ENCODE results near the gene TAOK2. TPM values are rescaled to one million over a fixed set of nuclear protein-coding genes. Genes with fewer than 3 reads are reported as not detected.

The TAOK2 gene
- 36.9 and 38.3 TPM in 2 replicates for total RNA-seq

DNA sequence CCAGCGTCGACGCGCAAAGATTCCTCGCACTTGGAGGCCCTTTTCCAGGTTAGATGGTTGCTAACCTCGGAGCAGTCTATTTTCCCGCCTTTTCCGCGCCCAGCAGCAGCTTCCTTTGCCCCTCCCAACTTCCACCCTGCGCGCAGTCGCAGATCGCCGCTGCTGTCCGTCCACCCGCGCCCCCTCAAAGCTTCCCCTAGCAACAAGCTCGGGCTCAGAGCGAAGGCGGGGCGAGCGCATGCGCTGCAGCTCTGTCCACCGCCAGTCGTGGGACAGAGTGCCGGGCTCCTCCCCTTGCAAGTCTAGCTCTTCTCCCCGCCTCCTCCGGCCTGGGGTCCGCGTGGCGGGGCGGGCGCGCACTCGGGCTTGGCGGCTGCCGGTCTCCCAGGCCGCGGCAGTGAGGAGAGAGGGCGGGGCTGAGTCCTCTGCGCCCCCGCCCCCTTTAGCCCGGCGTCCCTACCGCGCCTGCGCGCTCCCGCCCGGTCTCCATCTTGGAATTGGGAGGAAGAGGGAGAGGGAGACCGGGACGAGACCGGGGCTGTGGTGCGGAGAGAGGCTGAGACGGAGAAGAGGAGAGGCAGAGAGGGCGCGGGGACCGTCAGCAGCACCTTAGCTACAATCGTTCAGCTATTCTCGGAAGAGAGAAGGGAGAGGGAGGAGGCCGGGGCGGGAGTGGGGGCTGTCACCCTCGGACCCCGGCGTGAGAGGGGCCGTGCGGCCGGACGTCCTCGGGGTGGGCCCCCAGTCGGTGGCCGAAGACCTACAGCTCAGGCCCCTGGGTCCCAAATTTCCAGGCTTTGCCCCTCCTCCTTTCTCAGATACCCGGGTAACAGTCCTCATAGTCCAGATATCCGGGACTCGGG, at the start of gene TAOK2:
Gene TAOK2, plus strand, starts transcription at position 485 of the 863 bp plus-strand sequence. CDS start 3,905 bp downstream, outside the sequence.

DNA sequence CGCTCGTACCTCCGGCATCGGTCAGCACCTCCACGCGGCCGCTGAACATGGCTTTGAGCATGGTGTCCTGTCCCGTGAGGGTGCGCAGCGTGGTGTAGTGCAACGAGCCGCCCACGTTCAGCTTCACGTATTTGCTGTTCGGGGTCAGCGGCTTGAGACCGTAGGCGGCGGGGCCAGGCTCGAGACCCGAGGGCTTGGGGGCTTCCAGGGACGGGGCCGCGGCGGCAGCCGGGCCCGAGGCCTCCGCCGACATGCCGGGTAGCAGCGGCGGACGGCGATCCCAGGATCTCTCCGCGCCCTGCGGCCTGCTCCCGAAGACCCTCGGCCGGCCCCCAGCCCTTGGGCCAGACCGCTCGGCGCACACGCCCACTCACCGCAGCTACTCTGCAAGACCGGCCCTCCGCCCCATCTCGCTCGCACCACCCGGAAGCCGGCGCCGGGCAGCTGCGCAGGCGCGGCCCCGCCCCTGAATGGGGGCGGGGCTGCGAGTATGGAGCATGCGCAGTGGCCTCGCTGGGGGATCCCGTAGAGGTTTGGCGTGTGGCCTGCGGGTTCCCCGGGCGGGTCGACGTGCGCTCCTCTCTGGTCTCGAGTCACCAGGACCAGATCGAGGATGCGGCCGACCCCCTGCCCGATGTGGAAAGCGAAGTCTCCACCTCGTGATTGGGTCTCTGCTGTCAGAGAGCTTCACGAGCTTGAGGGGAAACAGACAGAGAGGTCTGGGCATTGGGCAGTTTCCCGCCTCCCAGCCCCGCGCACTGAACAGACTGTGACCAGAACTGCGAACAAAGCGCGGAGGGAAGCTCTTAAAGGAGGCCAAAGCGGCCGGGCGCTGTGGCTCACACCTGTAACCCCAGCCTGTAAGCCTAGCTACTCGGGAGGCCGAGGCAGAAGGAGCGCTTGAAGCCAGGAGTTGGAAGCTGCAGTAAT, 47.6 kb upstream of the TAOK2 start, which contains the start of gene KCTD13:
Gene KCTD13, minus strand, starts transcription at position 446 of the 930 bp plus-strand sequence. Its CDS starts 193 bp downstream, at position 253.

DNA sequence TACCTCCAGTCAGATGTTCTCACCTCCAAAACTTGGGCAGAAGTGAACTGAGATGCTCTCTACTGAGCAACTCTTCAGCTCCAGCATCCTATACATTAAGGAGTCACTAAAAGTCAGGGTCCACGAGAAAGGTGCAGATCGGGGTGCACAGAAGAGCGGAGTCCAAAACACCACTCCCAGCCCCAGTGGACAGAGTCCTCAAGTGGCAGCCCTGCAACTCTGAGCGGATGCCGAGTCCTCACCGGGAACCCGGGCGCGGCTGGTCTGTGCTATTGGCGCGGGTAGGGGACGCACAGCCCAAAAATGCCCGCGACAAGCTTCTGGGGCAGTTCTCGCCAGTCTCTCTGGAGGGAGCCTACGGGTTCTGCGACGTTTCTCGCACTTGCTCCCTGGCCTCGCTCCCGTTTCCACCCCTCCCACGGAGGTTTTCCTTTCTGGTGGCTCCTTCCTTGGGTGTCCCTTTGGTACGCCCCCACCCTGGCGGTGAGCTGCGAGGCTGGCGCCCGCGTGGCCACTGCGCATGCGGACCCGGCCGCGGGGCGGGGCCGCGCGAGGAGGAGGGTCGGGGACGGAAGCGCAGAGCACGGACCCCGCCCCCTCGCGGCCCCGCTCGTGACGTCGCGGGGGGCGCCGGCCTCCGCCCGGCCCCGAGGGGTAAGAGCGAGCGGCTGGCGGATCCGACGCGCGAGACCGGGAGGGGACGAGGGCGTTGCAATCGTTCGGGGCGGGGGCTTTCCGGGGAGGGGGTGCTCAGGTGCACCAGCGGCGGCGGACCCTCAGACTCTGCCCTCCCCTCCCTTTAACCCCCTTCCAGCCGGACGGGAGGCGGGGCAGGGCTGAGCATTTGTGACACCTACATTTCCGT, 12.0 kb upstream of the TAOK2 start, which contains the start of gene TMEM219:
Gene TMEM219, plus strand, starts transcription at position 601 of the 865 bp plus-strand sequence. CDS start 1,065 bp downstream, outside the sequence.

DNA sequence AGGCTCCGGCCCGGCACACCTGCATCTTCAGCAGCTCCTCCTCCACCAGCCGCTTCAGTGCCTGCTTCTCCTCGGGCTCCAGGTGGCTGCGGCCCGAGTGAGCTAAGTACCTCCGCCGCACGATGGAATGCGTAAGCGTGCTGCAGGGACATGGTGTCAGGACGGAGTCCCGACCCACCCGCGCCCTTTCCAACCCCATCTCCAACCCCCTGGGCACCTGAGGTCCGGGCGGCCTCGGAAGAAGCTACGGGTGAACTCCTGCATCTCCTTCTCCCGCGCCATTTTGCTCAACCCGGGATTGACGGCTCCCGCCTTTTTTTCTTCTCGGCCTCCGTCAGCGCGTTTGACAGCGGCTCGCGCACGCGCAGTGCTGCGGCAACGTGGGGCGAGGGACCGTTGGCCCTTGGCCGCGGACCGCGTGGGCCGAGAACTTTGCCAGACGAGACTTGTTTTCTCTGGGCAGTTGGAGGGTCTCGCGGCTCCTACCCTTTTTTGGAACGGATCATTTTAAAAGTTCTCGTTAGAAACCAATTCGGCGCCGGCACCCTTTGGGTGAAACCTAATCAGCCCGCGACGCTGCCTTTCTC, 21.7 kb downstream of the TAOK2 start, which contains the start of gene HIRIP3:
Gene HIRIP3, minus strand, starts transcription at position 294 of the 587 bp plus-strand sequence. Its CDS starts 12 bp downstream, at position 282.

DNA sequence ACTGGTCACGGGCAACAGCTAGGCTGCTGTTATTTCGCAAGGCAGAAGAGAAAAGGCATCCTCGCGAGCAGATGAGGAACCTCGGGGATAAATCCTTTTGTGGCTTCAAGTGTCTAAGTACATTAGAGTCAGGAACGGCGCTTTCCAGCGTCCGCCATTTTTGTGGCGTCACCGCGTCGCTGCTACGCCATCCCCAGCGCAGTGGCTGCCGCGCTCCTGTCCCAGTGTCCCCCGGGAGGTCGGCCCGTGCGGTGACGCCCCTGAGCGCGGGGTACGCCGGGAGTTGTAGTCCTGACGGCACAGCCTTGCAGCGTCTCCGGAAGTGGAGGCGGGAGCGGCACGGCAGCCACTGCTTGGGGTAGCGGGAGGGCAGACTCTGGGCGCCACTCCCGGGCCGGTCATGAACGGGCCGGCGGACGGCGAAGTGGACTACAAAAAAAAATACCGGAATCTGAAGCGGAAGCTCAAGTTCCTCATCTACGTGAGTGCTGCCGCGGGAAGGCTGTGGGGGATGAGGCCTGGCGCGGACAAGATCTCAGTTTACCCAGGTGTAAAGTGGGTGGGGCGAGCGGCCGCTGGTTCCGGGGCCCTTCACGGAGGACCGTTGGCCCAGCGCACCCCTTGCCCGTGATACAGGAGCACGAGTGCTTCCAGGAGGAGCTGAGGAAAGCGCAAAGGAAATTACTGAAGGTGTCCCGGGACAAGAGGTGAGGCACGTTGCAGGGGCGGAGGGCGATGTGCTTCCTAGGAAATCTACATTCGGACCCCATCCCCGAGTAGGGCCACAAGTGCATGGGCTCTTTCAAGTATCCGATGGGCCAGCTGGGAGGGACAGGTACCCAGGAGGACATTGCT, 22.5 kb downstream of the TAOK2 start, which contains the start of gene INO80E:
Gene INO80E, plus strand, starts transcription at position 331 of the 855 bp plus-strand sequence. Its CDS starts 70 bp downstream, at position 401.

DNA sequence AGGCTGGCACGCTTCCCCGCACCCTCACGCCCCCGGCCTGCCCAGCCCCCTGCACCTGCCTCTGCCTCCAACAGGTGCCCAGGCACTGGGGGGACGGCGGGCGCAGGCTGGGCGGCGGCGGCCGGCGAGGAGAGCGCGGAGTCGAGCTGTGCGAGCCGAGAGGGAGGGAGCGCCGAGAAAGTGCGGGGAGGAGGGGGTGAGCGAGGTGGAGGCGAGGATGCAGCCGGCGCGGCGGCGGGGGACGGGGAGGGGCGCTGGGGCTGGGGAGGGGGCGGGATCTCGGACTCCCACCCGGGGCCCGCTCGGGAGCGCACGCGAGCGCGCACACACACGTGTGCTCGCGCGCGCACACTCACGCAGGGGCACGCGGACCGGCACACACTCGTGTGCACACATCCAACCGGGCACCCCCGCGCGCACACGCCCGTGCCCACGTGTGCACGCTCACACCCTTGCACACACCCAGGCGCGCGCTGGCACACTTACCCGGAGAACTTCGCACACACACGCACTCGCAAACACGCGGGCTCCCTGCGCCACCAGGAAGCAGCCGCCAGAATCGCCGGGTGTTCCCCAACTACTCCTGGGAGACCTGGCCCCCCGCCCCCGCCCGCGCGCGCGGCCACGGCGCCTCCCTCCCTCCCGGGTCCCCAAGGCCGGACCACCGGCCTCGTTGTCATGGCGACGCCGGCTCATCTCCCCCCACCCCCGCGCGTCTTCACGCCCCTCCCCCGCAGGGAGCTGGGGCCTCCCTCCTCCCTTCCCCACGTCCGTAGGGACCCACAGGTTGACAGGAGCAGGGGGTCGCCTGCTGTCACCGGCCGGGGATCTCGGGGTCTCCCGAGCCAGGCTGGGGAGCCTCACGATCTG, 37.4 kb downstream of the TAOK2 start, which contains the start of gene DOC2A:
Gene DOC2A, minus strand, starts transcription at position 184 of the 870 bp plus-strand sequence. CDS start 805 bp downstream, outside the sequence.

DNA sequence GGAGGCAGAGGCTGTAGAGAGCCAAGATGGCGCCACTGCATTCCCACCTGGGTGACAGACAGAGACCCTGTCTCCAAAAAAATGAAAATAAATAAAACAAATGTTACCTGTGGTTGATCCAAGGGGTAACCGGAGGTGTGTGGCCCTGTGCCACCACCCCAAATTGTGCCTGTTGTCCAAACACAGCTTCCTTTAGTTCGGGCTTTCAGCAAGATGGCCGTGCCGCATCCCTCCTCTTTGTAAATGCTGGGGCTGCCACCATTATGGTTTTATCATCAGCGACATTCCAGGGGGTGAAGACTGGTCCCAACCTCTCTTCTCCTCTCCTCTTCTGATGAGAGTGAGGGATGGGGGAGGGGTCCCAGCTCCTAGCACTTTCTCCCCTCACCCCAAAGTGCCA, 49.2 kb downstream of the TAOK2 start, which contains the start of gene C16orf92:
Gene C16orf92, plus strand, starts transcription at position 312 of the 400 bp plus-strand sequence. CDS start 143 bp downstream, outside the sequence.

DNA sequence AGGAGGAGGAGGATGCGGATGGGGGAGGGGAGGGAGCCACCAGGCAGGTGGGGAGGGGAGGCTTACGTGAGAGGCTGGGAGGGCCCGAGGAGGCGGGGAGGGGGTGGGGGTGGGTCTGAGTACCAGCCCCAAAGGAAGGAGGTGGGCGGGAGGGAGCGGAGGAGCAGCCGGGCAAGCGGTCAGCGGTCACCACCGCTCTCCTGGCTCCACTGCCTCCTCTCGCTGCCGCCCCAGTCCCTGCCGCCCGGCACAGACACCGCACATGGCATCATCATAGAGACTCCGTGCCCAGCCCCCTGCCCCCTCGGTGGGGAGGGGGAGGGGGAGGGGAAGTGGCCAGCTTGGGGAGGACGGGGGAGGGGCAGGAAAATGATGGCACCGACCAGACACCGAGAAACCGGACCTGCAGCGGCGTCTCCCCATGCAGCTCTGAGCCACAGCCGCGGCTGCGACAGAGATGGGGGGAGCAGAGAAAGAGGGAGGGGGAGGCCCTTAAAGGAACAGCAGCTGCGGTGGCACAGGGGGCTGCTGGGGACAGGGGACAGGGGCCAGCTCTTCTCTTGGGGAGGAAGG, 57.3 kb downstream of the TAOK2 start, which contains the start of gene TLCD3B:
Gene TLCD3B, minus strand, starts transcription at position 431 of the 573 bp plus-strand sequence. CDS start 744 bp downstream, outside the sequence.

Other genes starting within 250 kb of the TAOK2 start
- gene C16orf54, start 227.9 kb upstream of the TAOK2 start, total RNA-seq, result not detected in 2 replicates
- not detected in 2 replicates for gene ZG16, start 195.6 kb upstream of the TAOK2 start, total RNA-seq
- 64.2 and 82.5 TPM in 2 replicates for gene KIF22, start 183.1 kb upstream of the TAOK2 start, total RNA-seq
- 161 and 174 TPM in 2 replicates for gene MAZ, start 167.3 kb upstream of the TAOK2 start, total RNA-seq
- not detected in 2 replicates for gene PRRT2, start 161.7 kb upstream of the TAOK2 start, total RNA-seq
- 32.1 and 32.6 TPM in 2 replicates for gene PAGR1, start 157.7 kb upstream of the TAOK2 start, total RNA-seq
- gene MVP, start 153.4 kb upstream of the TAOK2 start, total RNA-seq, result 367 and 369 TPM in 2 replicates
- 101 and 105 TPM in 2 replicates for gene CDIPT, start 110.6 kb upstream of the TAOK2 start, total RNA-seq
- gene SEZ6L2, start 74.3 kb upstream of the TAOK2 start, total RNA-seq, result 7.1 and 17.9 TPM in 2 replicates
- 8.1 and 11.5 TPM in 2 replicates for gene ASPHD1, start 73.4 kb upstream of the TAOK2 start, total RNA-seq
- 6.1 and 9.7 TPM in 2 replicates for gene KCTD13, start 47.6 kb upstream of the TAOK2 start, total RNA-seq
- 141 and 145 TPM in 2 replicates for gene TMEM219, start 11.8 kb upstream of the TAOK2 start, total RNA-seq
- gene HIRIP3, start 21.7 kb downstream of the TAOK2 start, total RNA-seq, result 12.1 and 13.8 TPM in 2 replicates
- 56.8 and 138 TPM in 2 replicates for gene INO80E, start 22.4 kb downstream of the TAOK2 start, total RNA-seq
- gene DOC2A, start 37.2 kb downstream of the TAOK2 start, total RNA-seq, result 0.53 TPM in 1 of 2 replicates, not detected in the other
- gene C16orf92, start 49.3 kb downstream of the TAOK2 start, total RNA-seq, result not detected in 2 replicates
- gene TLCD3B, start 57.4 kb downstream of the TAOK2 start, total RNA-seq, result 1.2 TPM in 1 of 2 replicates, not detected in the other
- 1,681 and 1,789 TPM in 2 replicates for gene ALDOA, start 91.9 kb downstream of the TAOK2 start, total RNA-seq
- gene PPP4C, start 102.1 kb downstream of the TAOK2 start, total RNA-seq, result 141 and 176 TPM in 2 replicates
- 0.35 and 0.86 TPM in 2 replicates for gene TBX6, start 118.1 kb downstream of the TAOK2 start, total RNA-seq
- 17.9 and 28.3 TPM in 2 replicates for gene YPEL3, start 122.3 kb downstream of the TAOK2 start, total RNA-seq
- gene GDPD3, start 139.7 kb downstream of the TAOK2 start, total RNA-seq, result 0.89 and 2.9 TPM in 2 replicates
- gene MAPK3, start 149.4 kb downstream of the TAOK2 start, total RNA-seq, result 69.5 and 90.6 TPM in 2 replicates
- gene CORO1A, start 209.7 kb downstream of the TAOK2 start, total RNA-seq, result 4.3 and 7.2 TPM in 2 replicates
- 316 and 413 TPM in 2 replicates for gene BOLA2B, start 219.8 kb downstream of the TAOK2 start, total RNA-seq
- 57.9 and 58.7 TPM in 2 replicates for gene SLX1A, start 220.0 kb downstream of the TAOK2 start, total RNA-seq
- gene SULT1A3, start 225.4 kb downstream of the TAOK2 start, total RNA-seq, result 1.7 and 5.0 TPM in 2 replicates

Data from myometrial cell (primary cell).